ENCODE measurements around the gene KAT6B.

DNA sequence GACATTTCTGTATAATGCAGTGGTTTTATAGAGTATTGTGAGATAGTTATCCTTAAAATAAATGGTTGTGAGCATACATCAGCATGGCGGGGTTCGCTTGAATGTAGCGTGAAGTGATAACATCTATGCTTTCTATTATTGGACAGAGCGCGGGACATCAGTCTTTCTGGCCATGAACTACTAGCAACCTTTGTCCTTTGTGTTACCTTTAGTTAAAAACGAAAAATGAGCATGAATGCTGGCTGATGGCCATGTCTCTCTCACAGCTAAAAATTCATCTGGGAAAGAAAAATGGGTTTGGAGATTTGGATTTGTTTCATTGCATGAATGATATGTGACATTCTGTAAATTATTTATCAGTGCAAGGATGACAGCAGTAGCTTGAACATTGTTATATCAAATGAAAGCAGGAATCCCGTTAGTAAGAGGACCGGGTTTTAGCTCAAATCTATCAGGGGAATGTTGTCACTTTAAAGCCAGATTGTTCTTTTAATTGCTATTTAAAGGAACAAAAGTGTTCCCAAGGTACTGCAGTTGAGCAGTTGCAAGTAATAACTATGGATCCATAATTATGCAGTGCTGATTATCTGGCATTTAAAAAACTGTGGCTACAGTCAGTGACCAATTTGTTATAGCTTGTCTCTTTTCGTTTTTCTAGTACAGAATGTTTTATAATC lies 131.0 kb downstream of the KAT6B start:
- no peak for TF ChIP-seq POLR2A (IDR thresholded peaks at IDR 0.05)
- TF ChIP-seq, protein P1, sequence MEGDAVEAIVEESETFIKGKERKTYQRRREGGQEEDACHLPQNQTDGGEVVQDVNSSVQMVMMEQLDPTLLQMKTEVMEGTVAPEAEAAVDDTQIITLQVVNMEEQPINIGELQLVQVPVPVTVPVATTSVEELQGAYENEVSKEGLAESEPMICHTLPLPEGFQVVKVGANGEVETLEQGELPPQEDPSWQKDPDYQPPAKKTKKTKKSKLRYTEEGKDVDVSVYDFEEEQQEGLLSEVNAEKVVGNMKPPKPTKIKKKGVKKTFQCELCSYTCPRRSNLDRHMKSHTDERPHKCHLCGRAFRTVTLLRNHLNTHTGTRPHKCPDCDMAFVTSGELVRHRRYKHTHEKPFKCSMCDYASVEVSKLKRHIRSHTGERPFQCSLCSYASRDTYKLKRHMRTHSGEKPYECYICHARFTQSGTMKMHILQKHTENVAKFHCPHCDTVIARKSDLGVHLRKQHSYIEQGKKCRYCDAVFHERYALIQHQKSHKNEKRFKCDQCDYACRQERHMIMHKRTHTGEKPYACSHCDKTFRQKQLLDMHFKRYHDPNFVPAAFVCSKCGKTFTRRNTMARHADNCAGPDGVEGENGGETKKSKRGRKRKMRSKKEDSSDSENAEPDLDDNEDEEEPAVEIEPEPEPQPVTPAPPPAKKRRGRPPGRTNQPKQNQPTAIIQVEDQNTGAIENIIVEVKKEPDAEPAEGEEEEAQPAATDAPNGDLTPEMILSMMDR (IDR thresholded peaks at IDR 0.05): no peak
